Panc1 (cell line): Measurements from ENCODE around the gene NSRP1. TPM values are rescaled to one million over a fixed set of nuclear protein-coding genes. Genes with fewer than 3 reads are reported as not detected.

Experiments used
- ATAC-seq: fragments of 200-7000 bp; cut with Tn5 transposase; 2 replicates; pipeline ENCODE4 v1.9.1; 2020; ENCODE audit warnings: mild to moderate bottlenecking, moderate library complexity
- BruUV-seq: library from RNA; stranded (reverse); fragments of 400-500 nt; replicated peaks from 2 replicates; lab custom pipeline; 2021; lab: Mats Ljungman, UMichigan
- CTCF ChIA-PET: fragments of 300-600 bp; sonication (Branson Sonifier 250); formaldehyde crosslinking; loops from one replicate; lab custom pipeline; 2022; ENCODE audit warnings: antibody characterized with exemption; lab: Charles Lee
- POLR2A ChIA-PET: fragments of 300-600 bp; sonication (Branson Sonifier 250); formaldehyde crosslinking; loops from one replicate; lab custom pipeline; 2022; ENCODE audit warnings: antibody characterized with exemption; lab: Charles Lee
- DNase-seq: peaks from one replicate; pipeline ENCODE4 v3.0.0-alpha.2; 2010; ENCODE audit warnings: low read depth, low spot score
- H3K27ac ChIP-seq: 2 replicates; pipeline ENCODE4 v1.5.1; 2011; ENCODE audit warnings: mild to moderate bottlenecking, low read length, inconsistent platforms
- H3K27me3 ChIP-seq: fragments of 200-500 bp; sonication (Bioruptor generic); 2 replicates; pipeline ENCODE4 v1.6.0; 2014; ENCODE audit warnings: low read length, inconsistent platforms; ENCODE audit not compliant: control insufficient read depth, insufficient read depth
- H3K36me3 ChIP-seq: fragments of 200-500 bp; sonication (Bioruptor generic); 2 replicates; pipeline ENCODE4 v1.5.1; 2014; ENCODE audit warnings: inconsistent platforms, mild to moderate bottlenecking, low read length, moderate library complexity; ENCODE audit not compliant: control insufficient read depth, insufficient read depth
- H3K4me1 ChIP-seq: 2 replicates; pipeline ENCODE4 v1.5.1; 2011; ENCODE audit warnings: inconsistent platforms, mild to moderate bottlenecking, low read length, moderate library complexity; ENCODE audit not compliant: control insufficient read depth, insufficient read depth
- H3K4me3 ChIP-seq, 2 experiments: 2 replicates each; pipeline ENCODE4 v1.5.1; 2011 to 2012; ENCODE audit warnings: low read depth in 2 of 2, low read length in 2 of 2, mild to moderate bottlenecking in 2 of 2, inconsistent platforms in 1 of 2, moderate library complexity in 1 of 2
- H3K9me3 ChIP-seq: fragments of 200-500 bp; sonication (Bioruptor generic); 2 replicates; pipeline ENCODE4 v1.5.1; 2014; ENCODE audit warnings: low read depth, mild to moderate bottlenecking, inconsistent platforms, low read length, moderate library complexity; ENCODE audit not compliant: control insufficient read depth, insufficient read depth
- POLR2AphosphoS5 ChIP-seq: IDR thresholded peaks from 2 replicates; pipeline ENCODE4 v1.6.1; 2012; ENCODE audit warnings: mild to moderate bottlenecking, low read depth, low read length, moderate library complexity
- SIN3A ChIP-seq: IDR thresholded peaks from 2 replicates; pipeline ENCODE4 v1.6.1; 2012; ENCODE audit warnings: low read depth, mild to moderate bottlenecking, low read length, moderate library complexity, borderline replicate concordance; ENCODE audit not compliant: insufficient read depth
- TCF7L2 ChIP-seq: IDR thresholded peaks from 2 replicates; pipeline ENCODE4 v1.6.1; 2011; ENCODE audit warnings: mild to moderate bottlenecking, low read depth, low read length, inconsistent platforms
- in situ Hi-C: cut with HindIII; loops from 2 replicates; pipeline ENCODE4 v1.10.0; 2016; ENCODE audit warnings: low sequenced_read_pairs, low pct_unique_long_range_greater_than_20kb
- intact Hi-C: fragments of 100-400 bp; cut with micrococcal nuclease; formaldehyde crosslinking; loops from one replicate; pipeline ENCODE4 v1.10.0; 2022; ENCODE audit not compliant: unreplicated experiment
- total RNA-seq: library from RNA; stranded (reverse); gene quantifications from one replicate; pipeline ENCODE4 v1.2.1, GENCODE V29; 2021; ENCODE audit not compliant: unreplicated experiment
- TF ChIP-seq, protein P1 (sequence below): fragments of 450-650 bp; IDR thresholded peaks from 2 replicates; pipeline ENCODE4 v1.5.1; 2017; ENCODE audit warnings: mild to moderate bottlenecking
- TF ChIP-seq, protein P2 (sequence below), 2 experiments: IDR thresholded peaks; 2 replicates each; pipeline ENCODE4 v1.6.1; 2011 to 2012; ENCODE audit warnings: low read depth in 2 of 2, control low read depth in 1 of 2, low read length in 1 of 2, mild to moderate bottlenecking in 1 of 2, moderate library complexity in 1 of 2; ENCODE audit not compliant: insufficient read depth in 1 of 2

NSRP1 gene
- total RNA-seq, 1 experiment from 2014 or later = 30.5 TPM

DNA sequence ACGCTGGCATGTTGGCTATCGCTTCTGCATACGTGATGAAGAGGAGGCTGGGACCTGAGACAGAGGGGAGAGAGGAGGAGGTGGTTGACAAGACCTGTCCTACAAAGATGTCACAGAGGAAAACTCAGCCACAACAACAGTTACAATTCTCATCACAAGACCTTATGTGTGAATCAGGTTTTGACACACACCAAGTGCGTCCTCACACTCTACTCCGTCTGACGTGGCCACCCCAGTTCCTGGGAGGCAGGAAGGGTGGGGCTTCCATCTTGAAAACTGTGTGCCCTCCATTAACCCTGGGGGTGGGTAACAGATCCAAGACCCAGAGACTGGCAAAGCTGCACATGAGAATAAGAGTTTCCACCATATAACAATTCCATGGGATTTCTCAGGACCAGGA, 94.8 kb downstream of the NSRP1 start:
- intact Hi-C loops = no loop called here
- Histone ChIP-seq H3K4me3 (no peak overlapping the region), H3K36me3 (no peaks in the 10 kb centered on the region), H3K27ac (no peak overlapping the region), H3K4me1 (no peaks in the 10 kb centered on the region), H3K27me3 (no peaks in the 10 kb centered on the region), H3K9me3 (no peaks in the 10 kb centered on the region)
- DNase-seq (no peak), ATAC-seq (no peak)
- in situ Hi-C loops = no loop called here
- CTCF ChIA-PET = no interaction called here
- POLR2A ChIA-PET = no interaction called here
- BruUV-seq = no TSS peak
- TF ChIP-seq SIN3A (no peak), POLR2AphosphoS5 (no peak), TCF7L2 (no peak)
- TF ChIP-seq, protein P1, sequence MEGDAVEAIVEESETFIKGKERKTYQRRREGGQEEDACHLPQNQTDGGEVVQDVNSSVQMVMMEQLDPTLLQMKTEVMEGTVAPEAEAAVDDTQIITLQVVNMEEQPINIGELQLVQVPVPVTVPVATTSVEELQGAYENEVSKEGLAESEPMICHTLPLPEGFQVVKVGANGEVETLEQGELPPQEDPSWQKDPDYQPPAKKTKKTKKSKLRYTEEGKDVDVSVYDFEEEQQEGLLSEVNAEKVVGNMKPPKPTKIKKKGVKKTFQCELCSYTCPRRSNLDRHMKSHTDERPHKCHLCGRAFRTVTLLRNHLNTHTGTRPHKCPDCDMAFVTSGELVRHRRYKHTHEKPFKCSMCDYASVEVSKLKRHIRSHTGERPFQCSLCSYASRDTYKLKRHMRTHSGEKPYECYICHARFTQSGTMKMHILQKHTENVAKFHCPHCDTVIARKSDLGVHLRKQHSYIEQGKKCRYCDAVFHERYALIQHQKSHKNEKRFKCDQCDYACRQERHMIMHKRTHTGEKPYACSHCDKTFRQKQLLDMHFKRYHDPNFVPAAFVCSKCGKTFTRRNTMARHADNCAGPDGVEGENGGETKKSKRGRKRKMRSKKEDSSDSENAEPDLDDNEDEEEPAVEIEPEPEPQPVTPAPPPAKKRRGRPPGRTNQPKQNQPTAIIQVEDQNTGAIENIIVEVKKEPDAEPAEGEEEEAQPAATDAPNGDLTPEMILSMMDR = no peak
- TF ChIP-seq, protein P2, sequence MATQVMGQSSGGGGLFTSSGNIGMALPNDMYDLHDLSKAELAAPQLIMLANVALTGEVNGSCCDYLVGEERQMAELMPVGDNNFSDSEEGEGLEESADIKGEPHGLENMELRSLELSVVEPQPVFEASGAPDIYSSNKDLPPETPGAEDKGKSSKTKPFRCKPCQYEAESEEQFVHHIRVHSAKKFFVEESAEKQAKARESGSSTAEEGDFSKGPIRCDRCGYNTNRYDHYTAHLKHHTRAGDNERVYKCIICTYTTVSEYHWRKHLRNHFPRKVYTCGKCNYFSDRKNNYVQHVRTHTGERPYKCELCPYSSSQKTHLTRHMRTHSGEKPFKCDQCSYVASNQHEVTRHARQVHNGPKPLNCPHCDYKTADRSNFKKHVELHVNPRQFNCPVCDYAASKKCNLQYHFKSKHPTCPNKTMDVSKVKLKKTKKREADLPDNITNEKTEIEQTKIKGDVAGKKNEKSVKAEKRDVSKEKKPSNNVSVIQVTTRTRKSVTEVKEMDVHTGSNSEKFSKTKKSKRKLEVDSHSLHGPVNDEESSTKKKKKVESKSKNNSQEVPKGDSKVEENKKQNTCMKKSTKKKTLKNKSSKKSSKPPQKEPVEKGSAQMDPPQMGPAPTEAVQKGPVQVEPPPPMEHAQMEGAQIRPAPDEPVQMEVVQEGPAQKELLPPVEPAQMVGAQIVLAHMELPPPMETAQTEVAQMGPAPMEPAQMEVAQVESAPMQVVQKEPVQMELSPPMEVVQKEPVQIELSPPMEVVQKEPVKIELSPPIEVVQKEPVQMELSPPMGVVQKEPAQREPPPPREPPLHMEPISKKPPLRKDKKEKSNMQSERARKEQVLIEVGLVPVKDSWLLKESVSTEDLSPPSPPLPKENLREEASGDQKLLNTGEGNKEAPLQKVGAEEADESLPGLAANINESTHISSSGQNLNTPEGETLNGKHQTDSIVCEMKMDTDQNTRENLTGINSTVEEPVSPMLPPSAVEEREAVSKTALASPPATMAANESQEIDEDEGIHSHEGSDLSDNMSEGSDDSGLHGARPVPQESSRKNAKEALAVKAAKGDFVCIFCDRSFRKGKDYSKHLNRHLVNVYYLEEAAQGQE (IDR thresholded peaks at IDR 0.05; ENCODE audit: insufficient read depth in 1 of 2, low read depth in 2 of 2, low read length in 1 of 2) = no peak

DNA sequence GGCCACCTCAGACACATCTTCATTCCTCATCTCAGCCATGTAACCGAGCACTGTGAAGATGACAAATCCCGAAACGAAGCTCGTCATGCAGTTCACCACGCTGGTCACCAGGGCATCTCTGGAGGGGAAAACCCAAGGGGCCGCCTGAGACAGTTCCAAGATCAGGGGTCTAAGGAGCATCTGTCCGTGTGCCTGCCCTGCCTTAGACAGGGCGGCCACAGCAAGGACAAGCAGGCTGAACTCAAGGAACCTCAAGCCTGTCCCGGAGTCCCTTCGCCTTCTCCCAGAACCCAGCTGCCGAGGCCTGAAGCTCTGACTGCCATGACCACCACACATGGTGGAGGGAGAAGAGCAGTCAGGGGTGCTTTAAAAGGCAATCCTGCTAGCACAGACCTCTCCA, 96.1 kb downstream of the NSRP1 start:
- no TSS peak for BruUV-seq
- TF ChIP-seq, protein P2 (IDR thresholded peaks at IDR 0.05; ENCODE audit: insufficient read depth in 1 of 2, low read depth in 2 of 2, low read length in 1 of 2) = no peak
- no peak for TF ChIP-seq SIN3A
- no peak for TF ChIP-seq POLR2AphosphoS5
- TF ChIP-seq, protein P1 = no peak
- no peak for TF ChIP-seq TCF7L2
- intact Hi-C loops = no loop called here
- in situ Hi-C loops = no loop called here
- Histone ChIP-seq H3K27ac (no peak overlapping the region), H3K36me3 (no peaks in the 10 kb centered on the region), H3K27me3 (no peaks in the 10 kb centered on the region), H3K4me3 (no peak overlapping the region), H3K4me1 (no peaks in the 10 kb centered on the region), H3K9me3 (no peaks in the 10 kb centered on the region)
- ChIA-PET POLR2A (no interaction called here), CTCF (interaction anchor here (0.6 kb wide), 1 partner anchor 131 kb away, joined by 3 read pairs; no protein-coding TSS in a partner anchor)
- ATAC-seq (peak; percentile 53; the same call in 1 of the 2 replicates), DNase-seq (no peak)
